ENCODE measurements around the gene ZBTB24.

DNA sequence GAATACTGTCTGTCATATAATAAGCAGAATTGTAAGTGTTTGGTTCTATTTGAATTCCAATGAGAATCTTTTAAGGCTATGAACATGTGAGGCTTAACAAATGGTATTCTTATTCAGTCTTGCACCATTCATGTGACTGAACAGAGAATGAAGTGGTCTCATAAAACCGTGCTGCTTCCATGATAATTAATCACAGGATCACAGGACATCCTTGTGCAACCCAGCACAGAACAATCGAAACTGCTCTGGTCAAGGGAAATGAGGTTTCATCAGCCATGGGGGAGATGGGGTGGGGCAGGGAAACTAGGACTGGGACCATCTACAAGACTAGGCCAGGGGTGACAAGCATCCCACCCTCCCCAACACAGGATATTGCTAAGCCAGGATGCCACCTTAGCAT, 48.6 kb downstream of the ZBTB24 start:
- TF ChIP-seq EP300 (IDR thresholded peaks at IDR 0.05): no peak
- TF ChIP-seq, protein P1, sequence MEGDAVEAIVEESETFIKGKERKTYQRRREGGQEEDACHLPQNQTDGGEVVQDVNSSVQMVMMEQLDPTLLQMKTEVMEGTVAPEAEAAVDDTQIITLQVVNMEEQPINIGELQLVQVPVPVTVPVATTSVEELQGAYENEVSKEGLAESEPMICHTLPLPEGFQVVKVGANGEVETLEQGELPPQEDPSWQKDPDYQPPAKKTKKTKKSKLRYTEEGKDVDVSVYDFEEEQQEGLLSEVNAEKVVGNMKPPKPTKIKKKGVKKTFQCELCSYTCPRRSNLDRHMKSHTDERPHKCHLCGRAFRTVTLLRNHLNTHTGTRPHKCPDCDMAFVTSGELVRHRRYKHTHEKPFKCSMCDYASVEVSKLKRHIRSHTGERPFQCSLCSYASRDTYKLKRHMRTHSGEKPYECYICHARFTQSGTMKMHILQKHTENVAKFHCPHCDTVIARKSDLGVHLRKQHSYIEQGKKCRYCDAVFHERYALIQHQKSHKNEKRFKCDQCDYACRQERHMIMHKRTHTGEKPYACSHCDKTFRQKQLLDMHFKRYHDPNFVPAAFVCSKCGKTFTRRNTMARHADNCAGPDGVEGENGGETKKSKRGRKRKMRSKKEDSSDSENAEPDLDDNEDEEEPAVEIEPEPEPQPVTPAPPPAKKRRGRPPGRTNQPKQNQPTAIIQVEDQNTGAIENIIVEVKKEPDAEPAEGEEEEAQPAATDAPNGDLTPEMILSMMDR (IDR thresholded peaks at IDR 0.05): no peak
